ENCODE data around the gene ELFN2. TPM values are rescaled to one million over a fixed set of nuclear protein-coding genes. Genes with fewer than 3 reads are reported as not detected.

The ELFN2 gene
- total RNA-seq, 1 donor from 2014 or later: 0.82 TPM

DNA sequence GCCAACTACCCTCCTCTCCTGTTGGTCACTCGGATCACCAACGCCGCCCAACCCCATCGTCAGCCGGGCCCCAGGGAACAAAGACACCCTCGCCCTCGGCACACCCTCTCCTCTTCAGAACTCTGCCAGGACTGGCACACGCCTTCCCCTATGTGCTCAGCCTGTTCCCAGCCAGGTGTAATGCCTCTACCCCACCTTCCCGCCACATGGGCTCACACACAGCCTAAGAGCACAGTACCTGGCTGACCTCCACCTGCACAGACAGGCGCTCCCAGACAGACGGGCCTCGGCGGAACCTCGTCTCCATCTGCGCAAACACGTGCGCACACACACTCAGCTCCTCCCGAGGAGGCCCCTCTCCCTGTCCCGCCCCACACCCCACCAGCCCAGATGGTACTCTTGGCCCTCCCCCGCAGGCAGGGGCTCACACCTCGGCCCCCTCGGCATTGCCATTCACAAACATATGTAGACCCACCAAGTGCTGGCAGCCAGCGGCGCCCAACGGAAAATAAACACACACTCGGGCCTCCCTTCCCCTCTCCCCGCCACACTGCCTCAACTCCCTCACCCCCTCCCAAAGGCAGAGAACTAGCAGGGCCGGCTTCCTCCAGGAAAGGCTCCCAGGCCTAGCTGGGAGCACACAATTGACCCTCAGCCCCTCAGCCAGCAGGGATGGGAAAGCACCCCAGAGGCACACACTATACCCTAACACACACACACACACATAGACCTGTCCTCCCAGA, 8.5 kb downstream of the ELFN2 start:
- H3K9ac ChIP-seq: no peak overlapping the region
- DNase-seq (ENCODE audit: low spot score): peak; percentile 52
- Mint-ChIP-seq H3K9me3 (no peaks in the 10 kb centered on the region), H3K4me3 (peak overlapping the region; percentile 83), H3K27ac (peak overlapping the region; percentile 14), H3K27me3 (ENCODE audit: insufficient read depth, low read depth) (peaks cover 51% of the 10 kb centered on the region), H3K4me1 (peaks cover 46% of the 10 kb centered on the region), H3K36me3 (no peaks in the 10 kb centered on the region)
- H3K9me3 ChIP-seq (ENCODE audit: low read depth): no peaks in the 10 kb centered on the region
- no peak overlapping the region for H3K27ac ChIP-seq
- H3K27me3 ChIP-seq: peaks cover 43% of the 10 kb centered on the region
- peaks cover 43% of the 10 kb centered on the region for H3F3A ChIP-seq (ENCODE audit: low read depth)
- no peaks in the 10 kb centered on the region for H3K36me3 ChIP-seq
- peak overlapping the region; percentile 79 for H3K4me2 ChIP-seq
- H2AFZ ChIP-seq (replicated peaks): no peak overlapping the region
- no peak for TF ChIP-seq EZH2phosphoT487 (IDR thresholded peaks at IDR 0.05)
- TF ChIP-seq, protein P1, sequence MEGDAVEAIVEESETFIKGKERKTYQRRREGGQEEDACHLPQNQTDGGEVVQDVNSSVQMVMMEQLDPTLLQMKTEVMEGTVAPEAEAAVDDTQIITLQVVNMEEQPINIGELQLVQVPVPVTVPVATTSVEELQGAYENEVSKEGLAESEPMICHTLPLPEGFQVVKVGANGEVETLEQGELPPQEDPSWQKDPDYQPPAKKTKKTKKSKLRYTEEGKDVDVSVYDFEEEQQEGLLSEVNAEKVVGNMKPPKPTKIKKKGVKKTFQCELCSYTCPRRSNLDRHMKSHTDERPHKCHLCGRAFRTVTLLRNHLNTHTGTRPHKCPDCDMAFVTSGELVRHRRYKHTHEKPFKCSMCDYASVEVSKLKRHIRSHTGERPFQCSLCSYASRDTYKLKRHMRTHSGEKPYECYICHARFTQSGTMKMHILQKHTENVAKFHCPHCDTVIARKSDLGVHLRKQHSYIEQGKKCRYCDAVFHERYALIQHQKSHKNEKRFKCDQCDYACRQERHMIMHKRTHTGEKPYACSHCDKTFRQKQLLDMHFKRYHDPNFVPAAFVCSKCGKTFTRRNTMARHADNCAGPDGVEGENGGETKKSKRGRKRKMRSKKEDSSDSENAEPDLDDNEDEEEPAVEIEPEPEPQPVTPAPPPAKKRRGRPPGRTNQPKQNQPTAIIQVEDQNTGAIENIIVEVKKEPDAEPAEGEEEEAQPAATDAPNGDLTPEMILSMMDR (IDR thresholded peaks at IDR 0.05): no peak
- TF ChIP-seq EZH2 (IDR thresholded peaks at IDR 0.05): no peak
- no peaks in the 10 kb centered on the region for H3K79me2 ChIP-seq (ENCODE audit: low read depth)
- no peak overlapping the region for H3K4me3 ChIP-seq
- H3K4me1 ChIP-seq: peaks cover 19% of the 10 kb centered on the region
- H4K20me1 ChIP-seq (ENCODE audit: low read depth): peaks cover 5% of the 10 kb centered on the region

DNA sequence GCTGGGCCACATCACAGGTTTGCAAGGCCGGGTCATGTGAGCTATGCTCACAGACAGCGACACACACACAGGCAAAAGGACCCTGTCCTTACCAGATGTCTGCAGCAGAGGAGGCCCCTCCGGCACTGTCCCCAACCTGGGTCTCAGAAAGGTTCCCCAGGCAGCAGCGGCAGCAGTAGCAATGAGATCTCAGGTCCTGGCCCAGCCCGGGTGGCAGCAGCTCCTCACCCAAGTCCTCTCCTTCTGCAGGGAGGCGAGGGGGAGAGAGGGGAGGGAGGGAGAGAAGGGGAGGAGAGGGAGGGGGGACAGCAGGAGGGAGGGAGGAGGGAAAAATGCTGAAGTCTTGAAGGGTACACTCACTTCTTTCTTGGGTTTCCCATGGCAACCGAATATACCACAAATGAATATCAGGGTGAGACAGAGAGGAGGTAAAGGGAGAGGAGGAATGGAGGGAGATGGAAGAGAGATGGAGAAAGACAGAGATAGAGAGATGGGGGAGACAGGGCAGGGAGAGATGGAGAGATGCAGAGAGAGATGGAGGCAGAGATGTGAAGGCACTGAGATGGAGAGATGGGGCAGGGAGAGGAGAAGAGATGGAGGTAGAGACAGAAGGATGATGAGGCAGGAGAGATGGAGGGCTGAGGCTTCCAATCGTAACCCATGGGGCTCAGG, 9.5 kb downstream of the ELFN2 start:
- peaks cover 36% of the 10 kb centered on the region for H3K27me3 ChIP-seq
- DNase-seq (ENCODE audit: low spot score): no peak
- H4K20me1 ChIP-seq (ENCODE audit: low read depth): peaks cover 3% of the 10 kb centered on the region
- no peaks in the 10 kb centered on the region for H3K9me3 ChIP-seq (ENCODE audit: low read depth)
- no peak overlapping the region for H3K4me3 ChIP-seq
- peaks cover 16% of the 10 kb centered on the region for H3K4me1 ChIP-seq
- Mint-ChIP-seq H3K9me3 (no peaks in the 10 kb centered on the region), H3K36me3 (no peaks in the 10 kb centered on the region), H3K27ac (no peak overlapping the region), H3K4me3 (peak overlapping the region; percentile 33), H3K4me1 (peaks cover 45% of the 10 kb centered on the region), H3K27me3 (ENCODE audit: insufficient read depth, low read depth) (peaks cover 51% of the 10 kb centered on the region)
- H3K79me2 ChIP-seq (ENCODE audit: low read depth): no peaks in the 10 kb centered on the region
- TF ChIP-seq, protein P1 (IDR thresholded peaks at IDR 0.05): no peak
- TF ChIP-seq EZH2 (IDR thresholded peaks at IDR 0.05): no peak
- H3K9ac ChIP-seq: no peak overlapping the region
- no peak overlapping the region for H2AFZ ChIP-seq (replicated peaks)
- H3F3A ChIP-seq (ENCODE audit: low read depth): peaks cover 40% of the 10 kb centered on the region
- no peak overlapping the region for H3K27ac ChIP-seq
- no peak overlapping the region for H3K4me2 ChIP-seq
- no peaks in the 10 kb centered on the region for H3K36me3 ChIP-seq

DNA sequence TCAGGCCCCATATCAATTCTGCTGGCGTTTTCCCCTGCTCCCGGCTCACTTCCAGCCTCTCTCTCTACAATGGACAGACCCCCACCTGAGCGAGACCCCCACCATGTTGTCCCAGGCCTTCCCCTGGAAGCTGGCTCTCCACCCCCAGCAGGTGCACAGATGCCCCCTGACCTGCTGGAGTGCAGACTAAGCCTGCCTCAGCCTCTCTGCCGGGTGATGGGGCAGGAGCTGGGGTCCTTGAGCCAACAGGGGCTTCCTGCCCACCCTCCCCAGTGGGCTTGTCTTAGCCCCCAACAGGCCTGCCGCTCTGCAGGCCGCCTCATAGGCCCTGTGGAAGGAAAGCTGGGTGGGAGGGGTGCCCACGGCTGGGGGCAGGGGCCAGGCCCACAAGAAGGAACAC, 10.0 kb downstream of the ELFN2 start:
- Histone ChIP-seq H2AFZ (replicated peaks) (no peak overlapping the region), H3K4me2 (peak overlapping the region; percentile 20), H3K4me1 (peaks cover 16% of the 10 kb centered on the region), H3K9me3 (ENCODE audit: low read depth) (no peaks in the 10 kb centered on the region), H3K9ac (no peak overlapping the region), H3K36me3 (no peaks in the 10 kb centered on the region), H3K27ac (no peak overlapping the region), H3K79me2 (ENCODE audit: low read depth) (no peaks in the 10 kb centered on the region), H4K20me1 (ENCODE audit: low read depth) (peaks cover 3% of the 10 kb centered on the region), H3K27me3 (peaks cover 36% of the 10 kb centered on the region), H3F3A (ENCODE audit: low read depth) (peaks cover 40% of the 10 kb centered on the region), H3K4me3 (no peak overlapping the region)
- Mint-ChIP-seq H3K27me3 (ENCODE audit: insufficient read depth, low read depth) (peaks cover 51% of the 10 kb centered on the region), H3K4me3 (peak overlapping the region; percentile 64), H3K4me1 (peaks cover 45% of the 10 kb centered on the region), H3K9me3 (no peaks in the 10 kb centered on the region), H3K27ac (peak overlapping the region; percentile 81), H3K36me3 (no peaks in the 10 kb centered on the region)
- no peak for DNase-seq (ENCODE audit: low spot score)
- no peak for TF ChIP-seq EZH2phosphoT487 (IDR thresholded peaks at IDR 0.05)
- no peak for TF ChIP-seq EZH2 (IDR thresholded peaks at IDR 0.05)
- TF ChIP-seq, protein P1 (IDR thresholded peaks at IDR 0.05): no peak

Data from neural progenitor cell (in vitro differentiated cells).